DMS 273 treated with DMSO at 0.1 percent for 48 hours (cell line): ENCODE measurements around the gene CHKB.
"Not testable (repeated sequence)": the region's sequence is repeated elsewhere in the genome, so short reads cannot be mapped to it uniquely, and the experiment has no call there.

ENCODE experiments used
- DNase-seq: peaks from one replicate; lab custom pipeline; 2025; lab: John Stamatoyannopoulos, UW

Gene CHKB

DNA sequence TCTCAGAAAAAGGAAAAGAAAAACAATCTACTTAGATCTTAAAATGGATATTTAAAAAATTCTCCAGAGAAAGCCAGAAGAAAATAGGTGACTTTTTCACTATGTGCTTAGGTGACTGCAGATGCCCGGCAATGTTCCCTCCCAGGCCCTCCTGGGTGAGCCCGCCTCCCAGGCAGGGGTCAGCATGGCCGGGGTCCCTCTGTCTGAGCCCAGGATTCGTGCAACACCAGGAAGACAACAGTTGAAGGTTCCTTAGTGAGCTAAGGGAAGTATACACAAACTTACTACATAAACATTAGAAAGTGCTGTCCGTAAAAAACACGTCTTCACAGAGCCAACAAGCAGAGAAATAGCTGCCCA is 29.5 kb upstream of the CHKB start:
- no peak for DNase-seq

DNA sequence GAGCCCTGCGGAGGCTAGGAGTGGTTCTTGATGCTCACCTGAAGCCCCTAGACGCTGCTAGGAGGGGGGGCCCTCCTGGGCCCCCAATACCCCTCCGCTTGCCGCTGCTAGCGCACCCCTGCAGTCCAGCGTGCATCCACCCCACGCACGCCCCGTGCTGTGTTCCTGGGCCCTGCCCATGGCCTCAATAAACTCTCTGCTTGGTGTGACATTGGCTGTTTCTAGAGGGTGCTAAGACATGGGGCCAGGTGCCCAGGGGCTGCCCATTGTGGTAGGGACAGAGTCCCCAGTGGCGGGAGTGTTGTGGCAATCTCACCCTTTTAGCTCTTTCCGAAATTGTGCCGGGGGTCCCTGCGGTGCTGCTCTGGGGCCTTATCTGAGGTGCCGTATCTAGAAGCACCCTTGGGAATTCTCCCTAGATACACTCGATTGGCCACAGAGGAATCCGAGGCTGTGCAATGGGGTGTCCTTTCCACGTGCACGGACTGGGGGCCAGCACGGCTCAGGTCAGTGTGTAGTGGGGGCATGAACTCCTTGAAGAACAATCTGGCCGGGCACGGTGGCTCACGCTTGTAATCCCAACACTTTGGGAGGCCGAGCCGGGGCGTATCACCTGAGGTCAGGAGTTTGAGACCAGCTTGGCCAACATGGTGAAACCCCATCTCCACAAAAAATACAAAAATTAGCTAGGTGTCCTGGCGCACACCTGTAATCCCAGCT is 28.9 kb upstream of the CHKB start:
- DNase-seq, result no peak

DNA sequence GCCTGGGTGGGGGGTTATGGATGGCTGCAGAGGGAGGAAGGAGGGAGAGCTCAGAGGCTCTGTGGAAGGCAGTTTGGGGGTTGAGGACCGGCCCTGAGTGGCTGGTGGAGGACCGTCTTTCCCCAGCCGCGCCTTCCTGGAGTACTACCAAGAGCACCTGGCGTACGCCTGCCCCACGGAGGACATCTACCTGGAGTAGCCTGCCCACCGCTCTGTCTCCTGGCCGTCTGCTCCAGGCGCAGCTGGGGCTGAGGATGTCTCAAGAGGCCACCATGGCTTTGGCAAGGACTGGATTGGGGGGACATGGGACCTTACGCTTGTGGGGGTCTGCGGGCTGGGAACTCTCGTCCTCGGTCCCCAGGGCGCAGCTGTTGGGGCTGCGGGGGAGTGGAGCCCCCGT is 27.9 kb upstream of the CHKB start:
- no peak for DNase-seq

DNA sequence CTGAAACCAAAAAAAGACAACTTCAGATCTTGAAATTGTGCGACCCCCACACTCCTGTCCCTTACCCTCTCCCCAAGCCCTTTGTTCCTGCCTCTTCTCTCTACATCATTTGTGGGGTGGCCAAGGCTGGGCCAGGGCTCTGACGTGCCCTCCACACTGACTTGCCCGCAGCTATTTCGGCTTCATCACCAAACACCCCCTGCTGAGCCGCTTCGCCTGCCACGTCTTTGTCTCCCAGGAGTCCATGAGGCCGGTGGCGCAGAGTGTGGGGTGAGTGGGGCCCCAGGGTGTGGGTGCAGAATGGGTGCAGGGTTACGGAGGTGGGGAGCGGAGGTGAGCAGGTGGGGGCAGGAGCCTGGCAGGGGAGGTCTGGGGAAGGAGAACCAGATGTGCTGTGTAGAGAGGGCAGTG is 27.4 kb upstream of the CHKB start:
- no peak for DNase-seq

DNA sequence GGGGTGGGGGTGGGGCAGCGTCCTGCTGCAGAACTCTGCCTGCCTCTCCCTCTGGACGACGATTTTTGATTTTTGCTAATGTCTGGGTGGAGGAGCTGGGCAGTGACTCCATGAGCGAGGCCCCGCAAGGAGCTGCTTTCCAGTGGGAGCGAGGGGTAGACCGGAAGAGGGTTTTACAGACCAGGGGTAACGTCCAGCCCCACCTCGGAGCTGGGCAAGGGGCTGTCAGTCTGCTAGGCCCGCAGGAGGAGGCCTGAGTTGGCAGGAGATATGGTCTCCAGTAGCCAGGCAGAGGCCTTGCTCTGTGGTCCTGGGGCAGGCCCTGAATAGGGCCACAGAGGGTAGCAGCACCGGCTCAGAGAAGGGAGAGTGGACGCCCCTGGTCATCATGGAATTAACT is 26.9 kb upstream of the CHKB start:
- no peak for DNase-seq

DNA sequence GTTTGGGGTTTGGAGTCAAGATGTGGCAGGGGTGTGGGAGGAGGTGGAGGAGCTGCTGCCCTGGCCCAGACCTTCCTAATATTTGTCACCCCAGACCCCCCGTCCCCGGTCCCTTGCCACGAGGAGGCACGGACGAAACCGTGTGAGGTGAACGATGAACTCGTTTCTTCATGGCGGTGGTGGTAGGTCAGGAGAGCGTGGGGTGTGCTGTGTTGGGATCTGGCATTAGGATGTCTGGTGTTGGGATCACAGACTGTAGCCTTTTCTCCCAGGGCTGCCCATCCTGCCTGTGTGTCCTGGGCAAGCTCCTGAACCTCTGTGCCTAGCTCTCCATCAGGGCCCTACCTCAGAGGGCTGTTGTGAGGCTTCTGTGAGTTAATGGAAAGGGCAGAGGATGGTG is 26.3 kb upstream of the CHKB start:
- DNase-seq, result no peak

DNA sequence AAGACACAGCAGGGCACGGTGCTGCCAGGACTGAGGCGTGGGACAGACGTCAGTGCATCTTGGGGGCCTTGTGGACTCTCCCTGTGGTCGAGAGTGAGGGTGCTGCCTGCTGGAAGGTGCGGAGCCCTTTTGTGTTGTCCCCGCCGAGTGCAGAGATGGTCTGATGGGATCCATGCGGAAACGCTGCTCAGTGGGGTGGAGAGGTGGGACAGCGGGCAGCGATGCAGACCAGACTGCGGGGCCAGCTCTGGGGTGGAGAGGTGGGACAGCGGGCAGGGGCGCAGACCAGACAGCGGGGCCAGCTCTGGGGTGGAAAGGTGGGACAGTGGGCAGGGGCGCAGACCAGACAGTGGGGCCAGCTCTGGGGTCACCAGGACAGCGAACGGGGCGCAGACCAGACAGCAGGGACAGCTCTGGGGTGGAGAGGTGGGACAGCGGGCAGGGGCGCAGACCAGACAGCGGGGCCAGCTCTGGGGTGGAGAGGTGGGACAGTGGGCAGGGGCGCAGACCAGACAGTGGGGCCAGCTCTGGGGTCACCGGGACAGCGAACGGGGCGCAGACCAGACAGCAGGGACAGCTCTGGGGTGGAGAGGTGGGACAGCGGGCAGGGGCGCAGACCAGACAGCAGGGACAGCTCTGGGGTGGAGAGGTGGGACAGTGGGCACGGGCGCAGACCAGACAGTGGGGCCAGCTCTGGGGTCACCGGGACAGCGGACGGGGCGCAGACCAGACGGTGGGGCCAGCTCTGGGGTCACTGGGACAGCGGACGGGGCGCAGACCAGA is 25.6 kb upstream of the CHKB start:
- DNase-seq, result not testable (repeated sequence)

DNA sequence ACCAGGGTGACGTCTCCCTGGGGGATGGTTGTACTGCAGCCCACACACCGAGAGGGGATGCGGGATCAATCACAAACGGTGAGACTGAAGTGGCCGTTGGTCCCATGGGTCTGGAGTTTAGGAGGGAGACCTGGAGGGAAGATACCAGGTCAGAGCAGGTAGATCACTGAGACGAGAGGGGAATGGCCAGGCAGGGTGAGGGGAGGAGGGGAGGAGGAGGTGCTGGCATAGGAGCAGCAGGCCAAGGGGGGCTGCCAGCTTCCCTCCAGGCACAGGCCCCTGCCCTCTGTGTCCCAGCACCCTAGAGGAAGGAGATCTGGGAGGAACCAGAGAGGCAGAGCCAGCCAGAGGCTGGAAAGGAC is 25.0 kb upstream of the CHKB start:
- no peak for DNase-seq

DNA sequence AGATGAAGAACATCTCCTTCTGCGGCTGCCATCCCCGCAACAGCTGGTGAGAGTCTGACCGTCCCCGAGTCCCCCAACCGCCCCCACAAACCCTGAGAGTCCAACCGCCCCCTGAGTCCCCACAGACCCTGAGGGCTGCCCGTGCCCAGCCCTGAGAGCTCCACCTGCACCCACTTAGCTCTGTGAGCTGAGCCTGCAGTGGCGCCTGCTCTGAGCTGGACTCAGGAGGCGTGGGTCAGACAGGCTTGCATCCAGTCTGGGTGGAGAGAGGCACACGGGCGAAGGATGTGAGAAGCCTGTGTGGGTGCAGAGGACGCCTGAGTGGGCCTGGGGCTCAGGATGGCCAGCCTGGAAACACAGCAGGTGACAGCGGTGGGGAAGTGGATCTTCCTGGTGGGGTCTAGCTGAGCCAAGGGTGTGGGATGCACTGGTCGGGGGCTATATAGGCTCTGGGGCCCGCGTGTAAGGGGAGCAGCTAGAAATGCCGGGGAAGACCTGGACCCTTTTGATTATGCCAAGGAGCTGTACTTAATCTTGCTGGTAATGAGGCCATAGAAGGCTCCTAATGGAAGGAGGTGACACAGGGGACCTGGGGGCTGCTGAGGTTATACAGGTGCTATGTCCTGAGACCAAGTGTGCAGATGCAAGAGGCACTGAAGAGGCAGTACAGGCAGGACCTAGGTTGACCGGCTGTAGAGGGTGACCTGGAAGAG is 24.5 kb upstream of the CHKB start:
- no peak for DNase-seq

DNA sequence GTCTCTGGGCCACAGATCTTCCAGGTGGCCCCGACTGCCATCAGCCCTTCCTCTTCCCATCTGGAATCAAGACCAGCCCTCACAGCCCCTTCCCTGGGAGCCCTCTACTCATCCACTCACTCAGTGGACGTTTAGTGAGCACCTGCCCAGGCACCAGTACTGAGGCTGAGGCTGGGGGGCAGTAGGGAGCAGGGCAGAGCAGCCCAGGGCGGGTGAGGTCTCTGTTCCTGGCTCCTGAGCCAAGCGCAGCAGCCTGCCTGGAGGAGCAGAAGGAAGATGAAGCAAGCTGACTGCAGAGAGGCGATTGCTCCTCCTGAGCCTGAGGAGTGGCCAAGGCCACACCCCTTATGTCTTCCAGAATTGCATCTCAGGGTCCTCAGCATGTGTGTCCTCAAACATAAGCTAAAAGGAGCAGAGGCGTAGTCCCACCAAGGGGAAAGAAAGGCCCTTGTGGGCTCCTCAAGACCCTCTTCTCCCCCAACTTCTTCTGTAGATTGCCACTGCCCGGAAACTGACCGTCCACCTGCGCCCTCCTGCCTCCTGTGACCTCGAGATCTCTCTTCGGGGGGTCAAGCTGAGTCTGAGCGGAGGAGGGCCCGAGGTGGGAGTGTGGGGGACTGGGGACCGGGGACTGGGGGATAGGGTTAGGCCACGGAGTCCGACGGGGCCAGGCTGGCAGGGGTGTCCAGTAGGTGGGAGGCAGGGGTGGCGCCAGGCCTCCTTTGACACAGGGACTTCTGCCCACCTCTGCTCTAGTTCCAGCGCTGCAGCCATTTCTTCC is 23.7 kb upstream of the CHKB start:
- no peak for DNase-seq

DNA sequence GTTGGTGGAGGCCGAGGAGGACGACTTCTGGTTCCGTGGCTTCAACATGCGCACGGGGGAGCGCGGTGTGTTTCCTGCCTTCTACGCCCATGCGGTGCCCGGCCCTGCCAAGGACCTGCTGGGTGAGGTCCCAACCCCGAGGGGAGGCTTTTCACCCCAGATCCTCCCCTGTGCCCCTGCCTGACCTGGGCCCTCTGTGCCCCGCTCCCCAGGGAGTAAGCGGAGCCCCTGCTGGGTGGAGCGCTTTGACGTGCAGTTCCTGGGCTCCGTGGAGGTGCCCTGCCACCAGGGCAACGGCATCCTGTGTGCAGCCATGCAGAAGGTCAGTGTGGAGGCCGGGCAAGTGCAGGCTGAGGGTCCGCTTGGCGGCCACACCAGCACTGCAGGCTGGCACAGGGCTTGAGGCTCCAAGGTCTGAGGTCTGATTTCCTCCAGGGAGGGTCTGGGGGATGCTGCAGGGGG is 23.0 kb upstream of the CHKB start:
- DNase-seq, result no peak

DNA sequence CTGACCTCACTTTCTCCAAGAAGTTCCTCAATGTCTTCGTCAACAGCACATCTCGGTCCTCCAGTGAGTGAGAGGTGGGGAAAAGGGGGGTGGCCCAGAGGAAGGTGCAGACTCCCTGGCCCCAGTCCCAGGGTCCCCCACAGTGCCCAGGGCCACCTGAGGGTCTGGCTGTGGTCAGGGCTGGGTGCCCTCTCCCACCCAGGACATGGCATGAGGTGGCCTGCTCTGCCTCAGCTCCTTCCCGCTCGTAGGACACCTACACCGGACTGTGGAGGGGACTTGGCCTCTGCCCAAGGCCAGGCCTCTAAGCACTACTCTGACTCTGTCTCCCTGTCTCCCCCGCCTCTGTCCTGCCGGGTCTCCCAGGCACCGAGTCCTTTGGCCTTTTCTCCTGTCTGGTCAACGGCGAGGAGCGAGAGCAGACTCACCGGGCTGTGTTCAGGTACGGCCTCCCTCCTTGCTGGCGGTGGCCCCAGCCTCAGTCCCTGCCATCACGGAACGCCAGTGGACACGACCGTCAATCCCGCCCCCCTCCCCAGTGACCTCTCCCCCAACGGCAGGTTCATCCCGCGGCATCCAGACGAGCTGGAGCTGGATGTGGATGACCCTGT is 22.5 kb upstream of the CHKB start:
- no peak for DNase-seq

DNA sequence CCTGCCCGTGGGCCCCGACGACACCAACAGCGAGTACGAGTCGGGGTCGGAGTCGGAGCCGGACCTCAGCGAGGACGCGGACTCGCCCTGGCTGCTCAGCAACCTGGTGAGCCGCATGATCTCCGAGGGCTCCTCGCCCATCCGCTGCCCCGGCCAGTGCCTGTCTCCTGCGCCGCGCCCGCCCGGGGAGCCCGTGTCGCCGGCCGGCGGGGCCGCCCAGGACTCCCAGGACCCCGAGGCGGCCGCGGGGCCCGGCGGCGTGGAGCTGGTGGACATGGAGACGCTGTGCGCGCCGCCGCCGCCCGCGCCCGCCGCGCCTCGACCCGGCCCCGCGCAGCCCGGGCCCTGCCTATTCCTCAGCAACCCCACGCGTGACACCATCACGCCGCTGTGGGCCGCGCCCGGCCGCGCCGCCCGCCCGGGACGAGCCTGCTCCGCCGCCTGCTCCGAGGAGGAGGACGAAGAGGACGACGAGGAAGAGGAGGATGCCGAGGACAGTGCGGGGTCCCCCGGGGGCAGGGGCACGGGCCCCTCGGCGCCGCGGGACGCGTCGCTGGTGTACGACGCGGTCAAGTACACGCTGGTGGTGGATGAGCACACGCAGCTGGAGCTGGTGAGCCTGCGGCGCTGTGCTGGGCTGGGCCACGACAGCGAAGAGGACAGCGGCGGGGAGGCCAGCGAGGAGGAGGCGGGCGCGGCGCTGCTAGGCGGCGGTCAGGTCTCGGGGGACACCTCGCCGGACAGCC is 21.8 kb upstream of the CHKB start:
- no peak for DNase-seq

DNA sequence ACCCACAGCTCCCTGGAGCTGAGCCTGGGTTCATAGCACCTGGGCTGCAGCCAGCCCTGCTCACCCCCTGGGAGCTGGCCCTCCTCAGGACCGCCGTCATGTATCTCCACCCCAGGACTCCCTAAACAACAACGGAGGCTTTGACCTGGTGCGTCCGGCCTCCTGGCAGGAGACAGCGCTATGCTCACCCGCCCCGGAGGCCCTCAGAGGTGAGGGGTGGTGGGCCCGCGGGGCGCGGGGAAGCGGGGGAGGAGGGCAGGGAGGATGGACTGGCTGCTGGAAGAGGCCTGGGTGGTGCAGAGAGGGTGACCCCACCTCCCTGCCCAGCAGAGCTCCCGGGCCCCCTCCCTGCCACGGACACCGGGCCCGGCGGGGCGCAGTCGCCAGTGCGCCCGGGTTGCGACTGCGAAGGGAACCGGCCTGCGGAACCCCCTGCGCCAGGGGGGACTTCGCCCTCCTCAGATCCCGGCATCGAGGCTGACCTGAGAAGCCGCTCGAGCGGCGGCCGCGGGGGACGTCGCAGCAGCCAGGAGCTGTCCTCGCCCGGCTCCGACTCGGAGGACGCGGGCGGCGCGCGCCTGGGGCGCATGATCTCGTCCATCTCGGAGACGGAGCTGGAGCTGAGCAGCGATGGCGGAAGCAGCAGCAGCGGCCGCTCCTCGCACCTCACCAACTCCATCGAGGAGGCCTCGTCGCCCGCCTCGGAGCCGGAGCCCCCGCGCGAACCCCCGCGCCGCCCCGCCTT is 21.0 kb upstream of the CHKB start:
- no peak for DNase-seq

DNA sequence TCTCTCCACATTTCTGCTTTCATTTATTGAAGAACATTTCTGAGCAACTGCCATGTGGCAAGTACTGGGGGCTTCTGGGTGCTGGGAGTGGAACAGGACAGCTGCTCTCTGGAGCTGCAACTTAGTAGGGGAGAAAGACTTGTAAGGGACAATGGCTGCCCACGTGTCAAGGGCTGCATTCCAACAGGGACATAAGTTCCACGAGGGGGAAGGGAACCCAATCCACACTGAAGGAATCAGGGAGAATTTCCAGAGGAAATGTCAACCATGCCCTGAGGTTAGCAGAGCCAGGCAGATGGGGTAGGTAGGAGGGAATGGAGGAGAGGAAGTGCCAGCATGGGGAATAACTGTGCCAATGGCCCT is 19.7 kb upstream of the CHKB start:
- DNase-seq, result no peak

DNA sequence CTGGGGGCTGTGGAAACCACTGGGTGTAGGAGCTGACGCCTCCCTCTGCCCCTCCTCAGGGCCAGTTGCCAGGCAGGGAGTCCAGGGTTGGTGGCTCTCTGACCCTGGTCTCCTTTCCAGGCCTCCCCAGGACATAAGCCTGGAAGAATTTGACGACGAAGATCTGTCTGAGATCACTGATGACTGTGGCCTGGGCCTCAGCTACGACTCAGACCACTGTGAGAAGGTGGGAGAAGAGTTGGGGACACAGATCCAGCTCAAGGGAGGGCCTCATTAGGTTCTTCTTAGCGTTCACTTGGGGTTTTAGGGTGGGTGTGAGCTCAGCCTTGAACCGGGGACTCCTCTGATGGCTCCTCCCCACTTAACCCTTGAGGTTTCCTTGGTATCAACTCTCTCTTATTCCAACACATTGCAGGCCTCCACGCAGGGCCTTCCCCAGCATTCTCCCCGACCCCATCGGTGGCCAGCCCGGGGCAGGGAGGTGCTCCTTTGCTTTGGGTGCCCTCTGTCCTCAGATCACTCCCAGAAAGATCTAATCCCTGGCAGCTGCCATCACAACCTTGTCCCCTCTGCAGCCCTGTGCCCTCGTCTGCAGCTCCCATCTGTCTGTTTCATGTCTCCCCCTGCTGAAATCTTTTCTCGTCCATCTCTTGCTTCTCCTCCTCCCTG is 19.2 kb upstream of the CHKB start:
- no peak for DNase-seq

DNA sequence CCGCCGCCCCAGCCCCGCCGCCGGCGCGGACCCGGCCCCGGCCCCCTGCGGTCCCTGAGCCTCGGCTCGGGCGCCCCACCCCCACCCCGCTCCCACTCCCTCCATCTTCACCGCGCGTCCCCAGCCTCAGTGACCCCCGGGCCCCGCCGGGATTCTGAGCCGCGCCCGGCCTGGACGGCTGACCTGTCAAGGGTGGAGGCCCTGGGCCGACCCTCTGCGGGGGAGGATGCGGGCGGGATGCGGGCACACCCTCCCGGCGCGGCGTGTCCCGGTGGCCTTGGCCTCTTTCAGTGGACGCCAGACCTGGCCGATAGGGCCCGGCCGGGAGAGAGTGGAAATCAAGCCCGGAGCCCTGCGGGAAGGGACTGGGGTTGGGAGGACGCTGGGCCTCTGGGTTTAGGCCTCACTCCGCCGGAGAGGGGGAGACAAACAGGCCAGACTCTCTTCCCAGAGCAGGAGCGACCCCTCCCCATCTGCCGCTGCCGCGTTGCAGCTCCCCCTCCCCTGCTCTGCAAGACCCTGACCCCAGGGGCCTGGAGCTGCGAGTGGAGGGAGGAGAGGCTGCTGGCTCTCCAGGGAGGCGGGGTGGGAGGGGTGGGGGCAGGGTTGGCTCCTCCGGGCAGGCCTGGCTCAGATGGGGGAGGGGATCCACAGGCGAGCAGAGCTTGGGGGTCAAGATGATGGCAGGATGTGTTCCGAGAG is 18.5 kb upstream of the CHKB start:
- no peak for DNase-seq

DNA sequence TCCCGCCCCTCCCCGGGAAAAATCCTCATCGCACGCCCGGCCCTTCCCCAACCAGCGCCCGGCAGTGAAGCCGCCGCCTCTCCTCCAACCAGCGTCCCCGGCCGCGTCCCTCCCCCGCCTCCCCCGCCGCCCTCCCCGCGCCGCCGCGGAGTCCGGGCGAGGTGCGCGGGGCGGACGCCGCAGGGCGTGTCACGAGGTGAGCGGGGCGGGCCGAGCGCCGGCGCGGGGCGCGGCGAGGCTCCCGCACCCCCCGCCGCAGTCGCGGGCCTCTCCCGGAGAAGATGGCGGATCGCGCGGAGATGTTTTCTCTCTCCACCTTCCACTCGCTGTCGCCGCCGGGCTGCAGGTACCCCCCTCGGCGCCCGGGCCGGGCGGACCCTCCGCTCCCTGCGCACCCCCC is 17.9 kb upstream of the CHKB start, which contains the start of gene MAPK8IP2:
Gene MAPK8IP2 (plus strand): TSS at position 256 of the 400 bp plus-strand sequence. CDS start 26 bp downstream, at position 282.
- DNase-seq, result no peak

DNA sequence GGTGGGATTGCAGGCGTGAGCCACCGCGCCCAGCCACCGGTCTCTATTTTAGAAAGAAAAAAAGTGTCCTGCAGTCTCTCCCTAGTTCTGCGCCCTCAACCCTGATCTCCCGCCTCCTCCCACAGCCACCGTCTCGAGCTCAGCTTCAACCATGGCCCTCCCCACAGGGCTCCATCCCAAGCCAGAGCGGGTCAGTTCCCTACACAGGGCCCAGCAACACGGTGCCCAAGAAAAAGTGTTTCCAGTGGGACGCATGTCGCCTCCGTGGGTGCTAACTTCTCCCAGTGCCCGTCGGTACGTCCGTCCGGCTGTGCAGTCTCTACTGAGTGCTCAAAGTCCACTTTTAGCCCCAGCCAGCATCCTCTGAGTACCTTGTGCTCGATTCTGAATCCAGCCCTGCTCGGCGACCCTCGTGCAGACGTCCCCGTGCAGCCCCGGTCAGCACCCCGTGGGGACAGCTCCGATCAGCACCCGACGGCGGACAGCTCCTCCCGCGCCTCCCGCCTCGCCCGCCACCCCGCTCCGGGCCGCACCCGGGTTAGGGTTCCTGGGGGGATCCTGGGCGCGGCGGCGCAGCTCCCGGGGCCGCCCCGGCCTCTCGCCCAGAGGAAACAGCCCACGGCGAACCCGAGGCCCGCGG is 17.3 kb upstream of the CHKB start:
- no peak for DNase-seq
